HepG2 (cell line): ENCODE results near the gene FAAP20. TPM values are rescaled to one million over a fixed set of nuclear protein-coding genes. Genes with fewer than 3 reads are reported as not detected.

Experiments
- ELF3 ChIP-seq: IDR thresholded peaks from 2 replicates; pipeline ENCODE4 v1.6.1; 2016; ENCODE audit warnings: missing genetic modification reagents, missing compliant biosample characterization
- GABPA ChIP-seq, 2 experiments: IDR thresholded peaks; 2 replicates each; pipeline ENCODE4 v1.6.1; 2011 to 2016; ENCODE audit warnings: low read depth in 2 of 2, low read length in 1 of 2, missing biosample characterization in 1 of 2, missing genetic modification characterization in 1 of 2
- GATAD1 ChIP-seq: IDR thresholded peaks from 2 replicates; pipeline ENCODE4 v1.6.1; 2016; ENCODE audit warnings: missing genetic modification reagents, missing compliant biosample characterization
- IKZF1 ChIP-seq: fragments of 450-650 bp; IDR thresholded peaks from 2 replicates; pipeline ENCODE4 v1.7.1; 2016
- KLF11 ChIP-seq: IDR thresholded peaks from 2 replicates; pipeline ENCODE4 v1.6.1; 2016; ENCODE audit warnings: missing compliant biosample characterization
- MEIS2 ChIP-seq: sonication (generic); formaldehyde crosslinking; IDR thresholded peaks from 2 replicates; pipeline ENCODE4 v1.9.0; 2021; ENCODE audit warnings: mild to moderate bottlenecking, missing genetic modification reagents
- NBN ChIP-seq: fragments of 450-650 bp; conservative IDR thresholded peaks from 2 replicates; pipeline ENCODE4 v1.6.1; 2017
- NR2F1 ChIP-seq, 2 experiments: fragments of 450-650 bp in 1 of 2; formaldehyde crosslinking in 1 of 2; IDR thresholded peaks; 2 replicates each; pipeline versions ENCODE4 v1.5.0 to v1.6.1; 2016 to 2020; ENCODE audit warnings: mild to moderate bottlenecking in 1 of 2, missing compliant biosample characterization in 1 of 2, missing genetic modification reagents in 1 of 2, moderate library complexity in 1 of 2
- PHF8 ChIP-seq: sonication (generic); formaldehyde crosslinking; IDR thresholded peaks from 2 replicates; pipeline ENCODE4 v1.5.0; 2020; ENCODE audit warnings: missing genetic modification reagents
- PITX1 ChIP-seq: sonication (generic); formaldehyde crosslinking; IDR thresholded peaks from 2 replicates; pipeline ENCODE4 v1.5.1; 2020; ENCODE audit warnings: mild to moderate bottlenecking, missing genetic modification reagents
- SIN3A ChIP-seq: IDR thresholded peaks from 2 replicates; pipeline ENCODE4 v1.6.1; 2011; ENCODE audit warnings: low read depth, mild to moderate bottlenecking, control low read depth, low read length, borderline replicate concordance
- SOX6 ChIP-seq, 2 experiments: fragments of 450-650 bp in 1 of 2; sonication (generic) in 1 of 2; formaldehyde crosslinking in 1 of 2; IDR thresholded peaks; 2 replicates each; pipeline versions ENCODE4 v1.4.0 to v1.6.1; 2017 to 2020; ENCODE audit warnings: antibody characterized with exemption in 1 of 2, mild to moderate bottlenecking in 1 of 2, missing genetic modification reagents in 1 of 2
- SRSF9 ChIP-seq: fragments of 200-400 bp; formaldehyde crosslinking; IDR thresholded peaks from 2 replicates; pipeline ENCODE4 v1.6.1; 2018; ENCODE audit warnings: borderline replicate concordance, mild to moderate bottlenecking, low read depth, low read length; ENCODE audit not compliant: insufficient read depth, poor library complexity, severe bottlenecking
- TBL1XR1 ChIP-seq: fragments of 150-350 bp; IDR thresholded peaks from 2 replicates; pipeline ENCODE4 v1.6.1; 2014; ENCODE audit warnings: borderline replicate concordance, low read length; ENCODE audit not compliant: partially characterized antibody
- ZNF292 ChIP-seq: sonication (generic); formaldehyde crosslinking; IDR thresholded peaks from 2 replicates; pipeline ENCODE4 v1.8.1; 2022; ENCODE audit warnings: mild to moderate bottlenecking, low read depth, missing genetic modification reagents, borderline replicate concordance
- ZNF335 ChIP-seq: sonication (generic); formaldehyde crosslinking; IDR thresholded peaks from 2 replicates; pipeline ENCODE4 v1.4.0; 2020; ENCODE audit warnings: missing genetic modification reagents
- ZNF367 ChIP-seq: sonication (generic); formaldehyde crosslinking; IDR thresholded peaks from 2 replicates; pipeline ENCODE4 v1.4.0; 2020; ENCODE audit warnings: missing genetic modification reagents, borderline replicate concordance
- ZNF460 ChIP-seq: sonication (generic); formaldehyde crosslinking; IDR thresholded peaks from 2 replicates; pipeline ENCODE4 v1.5.1; 2020; ENCODE audit warnings: missing genetic modification reagents, mild to moderate bottlenecking, borderline replicate concordance
- ZNF543 ChIP-seq: sonication (generic); formaldehyde crosslinking; IDR thresholded peaks from 2 replicates; pipeline ENCODE4 v1.4.0; 2020; ENCODE audit warnings: mild to moderate bottlenecking, missing genetic modification reagents
- ZNF614 ChIP-seq: IDR thresholded peaks from 2 replicates; pipeline ENCODE4 v1.6.1; 2018; ENCODE audit warnings: missing biosample characterization, missing genetic modification reagents, inconsistent platforms, borderline replicate concordance
- ZNF891 ChIP-seq: sonication (generic); formaldehyde crosslinking; IDR thresholded peaks from 2 replicates; pipeline ENCODE4 v1.5.0; 2020; ENCODE audit warnings: mild to moderate bottlenecking, missing genetic modification reagents
- polyA plus RNA-seq, 8 experiments: library from polyadenylated mRNA; depleted of rRNA in 3 of 8; stranded (reverse) in 7 of 8; unstranded in 1 of 8; fragments of >200 nt; fragmentation: Illumina TruSeq in 4 of 8; extraction: Trizol in 4 of 8; gene quantifications; 2 replicates each; pipeline versions ENCODE4 v1.2.1 to v1.2.3, GENCODE V29; 2011 to 2016; ENCODE audit warnings: low read depth in 4 of 8, missing spikeins in 1 of 8, mixed read lengths in 1 of 8; ENCODE audit not compliant: insufficient read depth in 1 of 8
- total RNA-seq, 5 experiments: library from RNA; depleted of rRNA; stranded (reverse); fragments of >200 nt; fragmentation: Illumina TruSeq; extraction: Trizol; gene quantifications; 2 replicates each; pipeline ENCODE4 v1.2.3, GENCODE V29; 2016; ENCODE audit warnings: low read depth in 1 of 5
- TF ChIP-seq, protein P1 (sequence below), 2 experiments: fragments of 450-650 bp in 1 of 2; sonication (generic) in 1 of 2; formaldehyde crosslinking; IDR thresholded peaks; 2 replicates each; pipeline versions ENCODE4 v1.5.0 to v1.8.0; 2020 to 2022; ENCODE audit warnings: mild to moderate bottlenecking in 1 of 2, missing genetic modification reagents in 1 of 2
- TF ChIP-seq, protein P2 (sequence below): sonication (generic); formaldehyde crosslinking; IDR thresholded peaks from 2 replicates; pipeline ENCODE4 v1.4.0; 2020; ENCODE audit warnings: missing genetic modification reagents, borderline replicate concordance
- TF ChIP-seq, protein P3 (sequence below): IDR thresholded peaks from 2 replicates; pipeline ENCODE4 v1.6.1; 2018; ENCODE audit warnings: missing genetic modification reagents, mild to moderate bottlenecking, missing compliant biosample characterization
- TF ChIP-seq, protein P4 (sequence below): sonication (generic); formaldehyde crosslinking; IDR thresholded peaks from 2 replicates; pipeline ENCODE4 v1.4.0; 2020; ENCODE audit warnings: mild to moderate bottlenecking, missing genetic modification reagents

Gene FAAP20
- total and polyA plus RNA-seq, 2 of the 13 experiments (the other 11 are each of a cell fraction or from before 2014, with no cell fraction given): 9.6 to 10.8 TPM

DNA sequence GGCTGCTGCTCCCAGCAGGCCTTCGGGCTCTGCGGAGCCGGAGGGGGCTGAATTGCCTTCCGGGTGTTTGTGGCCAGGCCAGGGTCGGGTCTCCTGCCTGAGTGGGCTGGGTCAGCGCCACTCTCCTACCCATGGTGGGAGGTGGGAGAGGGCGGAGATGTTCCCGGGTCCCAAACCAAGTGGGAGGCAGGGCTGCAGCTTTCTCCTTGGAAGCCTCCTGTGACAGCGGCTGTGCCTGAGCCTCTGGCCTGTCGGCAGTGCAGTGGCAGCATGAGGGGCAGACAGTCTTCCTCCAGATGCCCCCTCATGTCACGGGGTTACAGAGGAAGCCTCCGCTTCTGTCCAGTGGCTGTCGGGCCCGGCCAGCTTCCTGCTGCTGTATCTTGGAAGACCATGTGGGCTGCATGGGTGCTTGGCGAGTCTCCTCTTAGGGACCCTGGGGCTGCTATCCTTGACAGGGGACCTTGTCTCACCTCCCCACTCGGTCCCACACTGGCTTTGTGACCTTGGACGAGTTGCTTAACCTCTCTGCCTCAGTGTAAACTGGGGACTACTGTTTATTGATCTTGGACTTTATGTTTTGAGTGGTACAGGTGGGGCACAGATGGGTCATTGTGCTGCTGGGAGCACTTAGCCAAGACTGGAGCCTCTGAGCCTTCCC lies 37.8 kb upstream of the FAAP20 start (continued):
- no peak for TF ChIP-seq ZNF460 (CRISPR knock-in tag)
- no peak; the same call in 1 of the 2 replicates for TF ChIP-seq ZNF543 (CRISPR knock-in tag)
- peak; percentile 87 for TF ChIP-seq PITX1 (CRISPR knock-in tag)
- no peak for TF ChIP-seq KLF11 (CRISPR knock-in tag)
- TF ChIP-seq ZNF292 (CRISPR knock-in tag): 0 out of 2 replicates have a peak, but pooled peaks have one; percentile 56
- TF ChIP-seq IKZF1: no peak
- no peak for TF ChIP-seq GABPA (IDR thresholded peaks at IDR 0.05; ENCODE audit: low read depth, low read length)
- peak; percentile 18; the same call in 1 of the 2 replicates for TF ChIP-seq GABPA (CRISPR knock-in tag; IDR thresholded peaks at IDR 0.05; ENCODE audit: low read depth)
- TF ChIP-seq ZNF614 (CRISPR knock-in tag): no peak
- no peak for TF ChIP-seq TBL1XR1
- peak; percentile 32; the same call in 1 of the 2 replicates for TF ChIP-seq MEIS2
- TF ChIP-seq NBN: no peak
- TF ChIP-seq ELF3 (CRISPR knock-in tag): no peak
- TF ChIP-seq, protein P1, sequence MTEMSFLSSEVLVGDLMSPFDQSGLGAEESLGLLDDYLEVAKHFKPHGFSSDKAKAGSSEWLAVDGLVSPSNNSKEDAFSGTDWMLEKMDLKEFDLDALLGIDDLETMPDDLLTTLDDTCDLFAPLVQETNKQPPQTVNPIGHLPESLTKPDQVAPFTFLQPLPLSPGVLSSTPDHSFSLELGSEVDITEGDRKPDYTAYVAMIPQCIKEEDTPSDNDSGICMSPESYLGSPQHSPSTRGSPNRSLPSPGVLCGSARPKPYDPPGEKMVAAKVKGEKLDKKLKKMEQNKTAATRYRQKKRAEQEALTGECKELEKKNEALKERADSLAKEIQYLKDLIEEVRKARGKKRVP (CRISPR knock-in tag; IDR thresholded peaks at IDR 0.05): 0 out of 4 replicates have a peak, but pooled peaks of 1 of the 2 experiments have one; percentile 51
- TF ChIP-seq ZNF335 (CRISPR knock-in tag): no peak
- TF ChIP-seq, protein P2, sequence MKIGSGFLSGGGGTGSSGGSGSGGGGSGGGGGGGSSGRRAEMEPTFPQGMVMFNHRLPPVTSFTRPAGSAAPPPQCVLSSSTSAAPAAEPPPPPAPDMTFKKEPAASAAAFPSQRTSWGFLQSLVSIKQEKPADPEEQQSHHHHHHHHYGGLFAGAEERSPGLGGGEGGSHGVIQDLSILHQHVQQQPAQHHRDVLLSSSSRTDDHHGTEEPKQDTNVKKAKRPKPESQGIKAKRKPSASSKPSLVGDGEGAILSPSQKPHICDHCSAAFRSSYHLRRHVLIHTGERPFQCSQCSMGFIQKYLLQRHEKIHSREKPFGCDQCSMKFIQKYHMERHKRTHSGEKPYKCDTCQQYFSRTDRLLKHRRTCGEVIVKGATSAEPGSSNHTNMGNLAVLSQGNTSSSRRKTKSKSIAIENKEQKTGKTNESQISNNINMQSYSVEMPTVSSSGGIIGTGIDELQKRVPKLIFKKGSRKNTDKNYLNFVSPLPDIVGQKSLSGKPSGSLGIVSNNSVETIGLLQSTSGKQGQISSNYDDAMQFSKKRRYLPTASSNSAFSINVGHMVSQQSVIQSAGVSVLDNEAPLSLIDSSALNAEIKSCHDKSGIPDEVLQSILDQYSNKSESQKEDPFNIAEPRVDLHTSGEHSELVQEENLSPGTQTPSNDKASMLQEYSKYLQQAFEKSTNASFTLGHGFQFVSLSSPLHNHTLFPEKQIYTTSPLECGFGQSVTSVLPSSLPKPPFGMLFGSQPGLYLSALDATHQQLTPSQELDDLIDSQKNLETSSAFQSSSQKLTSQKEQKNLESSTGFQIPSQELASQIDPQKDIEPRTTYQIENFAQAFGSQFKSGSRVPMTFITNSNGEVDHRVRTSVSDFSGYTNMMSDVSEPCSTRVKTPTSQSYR: peak; percentile 62; the same call in 1 of the 2 replicates
- no peak for TF ChIP-seq NR2F1 (CRISPR knock-in tag; IDR thresholded peaks at IDR 0.05)
- TF ChIP-seq, protein P3, sequence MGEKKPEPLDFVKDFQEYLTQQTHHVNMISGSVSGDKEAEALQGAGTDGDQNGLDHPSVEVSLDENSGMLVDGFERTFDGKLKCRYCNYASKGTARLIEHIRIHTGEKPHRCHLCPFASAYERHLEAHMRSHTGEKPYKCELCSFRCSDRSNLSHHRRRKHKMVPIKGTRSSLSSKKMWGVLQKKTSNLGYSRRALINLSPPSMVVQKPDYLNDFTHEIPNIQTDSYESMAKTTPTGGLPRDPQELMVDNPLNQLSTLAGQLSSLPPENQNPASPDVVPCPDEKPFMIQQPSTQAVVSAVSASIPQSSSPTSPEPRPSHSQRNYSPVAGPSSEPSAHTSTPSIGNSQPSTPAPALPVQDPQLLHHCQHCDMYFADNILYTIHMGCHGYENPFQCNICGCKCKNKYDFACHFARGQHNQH: peak; percentile 44; the same call in 1 of the 2 replicates
- no peak; the same call in 1 of the 2 replicates for TF ChIP-seq ZNF891 (CRISPR knock-in tag)
- TF ChIP-seq SRSF9: no peak
- no peak for TF ChIP-seq PHF8 (CRISPR knock-in tag)
- TF ChIP-seq, protein P4, sequence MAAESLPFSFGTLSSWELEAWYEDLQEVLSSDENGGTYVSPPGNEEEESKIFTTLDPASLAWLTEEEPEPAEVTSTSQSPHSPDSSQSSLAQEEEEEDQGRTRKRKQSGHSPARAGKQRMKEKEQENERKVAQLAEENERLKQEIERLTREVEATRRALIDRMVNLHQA: no peak
- no peak for TF ChIP-seq SOX6 (IDR thresholded peaks at IDR 0.05)
- TF ChIP-seq SOX6 (CRISPR knock-in tag; IDR thresholded peaks at IDR 0.05): peak; percentile 91
- TF ChIP-seq ZNF367 (CRISPR knock-in tag): no peak
- peak; percentile 53; the same call in 1 of the 2 replicates for TF ChIP-seq GATAD1 (CRISPR knock-in tag)
- no peak; the same call in 1 of the 2 replicates for TF ChIP-seq SIN3A
